SIG-M5 (cell line): ENCODE results near the gene HS3ST3A1.
"Not testable (repeated sequence)": the region's sequence is repeated elsewhere in the genome, so short reads cannot be mapped to it uniquely, and the experiment has no call there.

Experiments
- DNase-seq: peaks from one replicate; lab custom pipeline; 2025; lab: John Stamatoyannopoulos, UW

The HS3ST3A1 gene

GRCh38 chr17:13538841-13539411 is 62.8 kb downstream of the HS3ST3A1 start:
- DNase-seq: no peak

- no peak for DNase-seq
Measured at GRCh38 chr17:13537871-13538643, 63.7 kb downstream of the HS3ST3A1 start.

GRCh38 chr17:13537167-13537731 is 64.5 kb downstream of the HS3ST3A1 start:
- no peak for DNase-seq

GRCh38 chr17:13534946-13535345 is 66.8 kb downstream of the HS3ST3A1 start:
- no peak for DNase-seq

- no peak for DNase-seq
Measured at GRCh38 chr17:13531721-13532120, 70.0 kb downstream of the HS3ST3A1 start.

- no peak for DNase-seq
Measured at GRCh38 chr17:13525876-13526275, 75.9 kb downstream of the HS3ST3A1 start.

- DNase-seq: no peak
Measured at GRCh38 chr17:13523164-13523563, 78.6 kb downstream of the HS3ST3A1 start.

GRCh38 chr17:13522749-13523148 is 79.0 kb downstream of the HS3ST3A1 start:
- no peak for DNase-seq

GRCh38 chr17:13521784-13522183 is 79.9 kb downstream of the HS3ST3A1 start:
- no peak for DNase-seq

- no peak for DNase-seq
Measured at GRCh38 chr17:13520899-13521572, 80.7 kb downstream of the HS3ST3A1 start.

GRCh38 chr17:13518261-13519000 is 83.3 kb downstream of the HS3ST3A1 start:
- DNase-seq: no peak

- DNase-seq: no peak
Measured at GRCh38 chr17:13513039-13513405, 88.7 kb downstream of the HS3ST3A1 start.

GRCh38 chr17:13510062-13510461 is 91.7 kb downstream of the HS3ST3A1 start:
- DNase-seq: no peak

- no peak for DNase-seq
Measured at GRCh38 chr17:13509527-13509926, 92.2 kb downstream of the HS3ST3A1 start.

- no peak for DNase-seq
Measured at GRCh38 chr17:13508896-13509295, 92.8 kb downstream of the HS3ST3A1 start.

GRCh38 chr17:13503526-13503925 is 98.2 kb downstream of the HS3ST3A1 start:
- no peak for DNase-seq

- DNase-seq: no peak
Measured at GRCh38 chr17:13502263-13502662, 99.5 kb downstream of the HS3ST3A1 start.

- no peak for DNase-seq
Measured at GRCh38 chr17:13500947-13501346, 100.8 kb downstream of the HS3ST3A1 start.

- DNase-seq: no peak
Measured at GRCh38 chr17:13498184-13498583, 103.5 kb downstream of the HS3ST3A1 start.

GRCh38 chr17:13496553-13497056 is 105.1 kb downstream of the HS3ST3A1 start:
- not testable (repeated sequence) for DNase-seq

GRCh38 chr17:13495423-13495822 is 106.3 kb downstream of the HS3ST3A1 start:
- DNase-seq: no peak

- DNase-seq: no peak
Measured at GRCh38 chr17:13492737-13493122, 109.0 kb downstream of the HS3ST3A1 start.
